HUES48 (cell line): ENCODE data around the gene MINPP1.

Experiments
- H3K27ac ChIP-seq: one replicate; pipeline ENCODE4 v1.7.0; 2013; ENCODE audit warnings: low read depth, low read length, inconsistent platforms
- H3K27me3 ChIP-seq: 2 replicates; pipeline ENCODE4 v1.6.1; 2013; ENCODE audit warnings: mild to moderate bottlenecking, low read length; ENCODE audit not compliant: control insufficient read depth, insufficient read depth
- H3K36me3 ChIP-seq: 2 replicates; pipeline ENCODE4 v1.6.1; 2013; ENCODE audit warnings: low read length; ENCODE audit not compliant: control insufficient read depth, insufficient read depth
- H3K4me1 ChIP-seq: 2 replicates; pipeline ENCODE4 v1.6.1; 2013; ENCODE audit warnings: mild to moderate bottlenecking, low read length; ENCODE audit not compliant: control insufficient read depth, insufficient read depth
- H3K4me3 ChIP-seq: 2 replicates; pipeline ENCODE4 v1.5.1; 2013; ENCODE audit warnings: mild to moderate bottlenecking, low read depth, low read length
- H3K9ac ChIP-seq: 2 replicates; pipeline ENCODE4 v1.6.1; 2013; ENCODE audit warnings: mild to moderate bottlenecking, low read depth, low read length, moderate library complexity
- H3K9me3 ChIP-seq: 2 replicates; pipeline ENCODE4 v1.6.1; 2013; ENCODE audit warnings: low read length; ENCODE audit not compliant: control insufficient read depth, insufficient read depth

The MINPP1 gene

DNA sequence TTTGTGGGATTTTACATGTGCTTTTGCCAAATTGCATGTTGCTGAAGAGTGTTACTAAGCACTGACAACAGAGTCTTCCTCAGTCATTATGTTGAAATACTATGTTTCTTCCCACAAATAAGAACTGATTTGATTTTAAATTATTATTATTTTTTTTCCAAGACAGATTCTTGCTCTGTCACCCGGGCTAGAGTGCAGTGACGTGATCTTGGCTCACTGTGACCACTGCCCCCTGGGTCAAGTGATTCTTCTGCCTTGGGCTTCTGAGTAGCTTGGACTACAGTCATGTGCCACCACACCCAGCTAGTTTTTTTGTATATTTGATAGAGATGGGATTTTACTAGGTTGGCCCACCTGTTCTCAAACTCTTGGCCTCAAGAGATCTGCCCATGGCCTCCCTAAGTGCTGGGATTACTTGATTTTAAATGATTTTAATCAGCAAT, 42.3 kb downstream of the MINPP1 start:
- Histone ChIP-seq H3K9ac (no peak overlapping the region), H3K36me3 (peaks cover 39% of the 10 kb centered on the region), H3K9me3 (peaks cover 8% of the 10 kb centered on the region), H3K4me3 (no peak overlapping the region), H3K27ac (no peak overlapping the region), H3K27me3 (no peaks in the 10 kb centered on the region), H3K4me1 (peaks cover 32% of the 10 kb centered on the region)

DNA sequence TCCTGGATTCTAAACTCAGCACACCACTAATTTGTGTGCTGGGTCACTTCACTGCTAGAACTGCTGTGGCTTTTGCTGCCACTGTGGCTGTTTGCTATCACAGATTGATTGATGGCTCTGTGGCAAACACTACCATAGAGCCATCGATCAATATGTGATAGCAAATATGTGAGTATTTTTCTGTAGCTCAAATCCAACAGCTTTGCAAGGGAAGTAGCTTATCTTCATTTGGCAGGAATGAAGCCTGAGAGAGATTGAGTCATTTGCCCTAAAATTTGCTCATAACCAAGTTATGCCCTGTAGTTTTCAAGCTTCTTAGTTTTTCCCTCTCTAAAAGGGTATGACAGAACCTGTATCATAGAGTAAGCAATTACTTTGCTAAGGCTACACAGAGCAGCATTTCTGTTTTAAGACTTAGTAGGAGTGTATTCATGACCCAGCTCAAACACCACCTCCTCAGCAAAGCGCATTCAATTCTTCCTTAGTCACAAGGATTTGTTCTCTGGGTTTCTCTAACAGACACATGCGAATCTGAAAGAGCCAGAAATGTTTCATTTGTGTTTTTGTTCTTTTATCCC, 43.1 kb downstream of the MINPP1 start:
- Histone ChIP-seq H3K27me3 (no peaks in the 10 kb centered on the region), H3K9ac (no peak overlapping the region), H3K4me3 (no peak overlapping the region), H3K4me1 (peaks cover 32% of the 10 kb centered on the region), H3K36me3 (peaks cover 40% of the 10 kb centered on the region), H3K27ac (peak overlapping the region; percentile 29), H3K9me3 (peaks cover 4% of the 10 kb centered on the region)

DNA sequence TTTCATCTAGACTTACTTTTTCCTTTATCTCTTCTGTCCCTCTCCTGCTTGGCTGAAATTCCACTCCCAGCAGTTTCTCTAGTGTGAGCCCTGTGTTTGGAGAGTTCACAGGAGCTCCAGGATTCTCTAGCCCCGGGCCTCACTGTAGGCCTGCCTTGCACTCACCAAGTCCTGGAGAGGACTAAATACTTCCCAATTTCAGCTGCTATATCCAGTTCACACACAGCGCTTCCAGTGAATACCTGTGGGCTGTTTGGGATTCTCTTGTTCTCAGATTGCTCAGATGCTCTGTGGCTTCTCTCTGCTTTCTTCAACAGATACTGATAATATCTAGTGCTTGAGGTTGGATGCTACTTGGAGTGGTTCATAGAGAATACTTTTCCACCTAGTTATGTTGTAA, 46.0 kb downstream of the MINPP1 start:
- H3K4me1 ChIP-seq: peaks cover 32% of the 10 kb centered on the region
- no peaks in the 10 kb centered on the region for H3K27me3 ChIP-seq
- no peak overlapping the region for H3K4me3 ChIP-seq
- peaks cover 30% of the 10 kb centered on the region for H3K36me3 ChIP-seq
- peak overlapping the region; percentile 32 for H3K27ac ChIP-seq
- H3K9ac ChIP-seq: no peak overlapping the region
- H3K9me3 ChIP-seq: no peaks in the 10 kb centered on the region

DNA sequence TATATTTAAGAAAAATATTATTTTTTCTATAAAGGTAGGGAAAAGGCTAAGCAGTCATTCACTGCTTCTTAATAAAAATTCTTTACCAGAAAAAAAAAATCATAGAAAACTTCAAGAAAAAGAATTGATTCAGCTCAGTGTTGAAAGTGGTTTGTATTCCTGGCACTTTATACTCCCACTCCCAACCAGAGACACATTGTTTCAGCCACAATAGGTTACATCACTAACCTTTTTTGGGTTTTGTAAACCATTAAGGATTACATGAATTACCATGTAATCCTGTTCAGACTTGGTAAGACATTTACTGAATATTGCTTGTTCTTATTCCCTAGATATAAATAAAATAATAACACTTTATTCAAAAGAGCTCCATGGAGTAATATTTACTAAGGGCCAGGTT, 46.6 kb downstream of the MINPP1 start:
- Histone ChIP-seq H3K36me3 (peaks cover 27% of the 10 kb centered on the region), H3K9ac (no peak overlapping the region), H3K4me3 (no peak overlapping the region), H3K27ac (no peak overlapping the region), H3K9me3 (no peaks in the 10 kb centered on the region), H3K4me1 (peaks cover 32% of the 10 kb centered on the region), H3K27me3 (no peaks in the 10 kb centered on the region)

DNA sequence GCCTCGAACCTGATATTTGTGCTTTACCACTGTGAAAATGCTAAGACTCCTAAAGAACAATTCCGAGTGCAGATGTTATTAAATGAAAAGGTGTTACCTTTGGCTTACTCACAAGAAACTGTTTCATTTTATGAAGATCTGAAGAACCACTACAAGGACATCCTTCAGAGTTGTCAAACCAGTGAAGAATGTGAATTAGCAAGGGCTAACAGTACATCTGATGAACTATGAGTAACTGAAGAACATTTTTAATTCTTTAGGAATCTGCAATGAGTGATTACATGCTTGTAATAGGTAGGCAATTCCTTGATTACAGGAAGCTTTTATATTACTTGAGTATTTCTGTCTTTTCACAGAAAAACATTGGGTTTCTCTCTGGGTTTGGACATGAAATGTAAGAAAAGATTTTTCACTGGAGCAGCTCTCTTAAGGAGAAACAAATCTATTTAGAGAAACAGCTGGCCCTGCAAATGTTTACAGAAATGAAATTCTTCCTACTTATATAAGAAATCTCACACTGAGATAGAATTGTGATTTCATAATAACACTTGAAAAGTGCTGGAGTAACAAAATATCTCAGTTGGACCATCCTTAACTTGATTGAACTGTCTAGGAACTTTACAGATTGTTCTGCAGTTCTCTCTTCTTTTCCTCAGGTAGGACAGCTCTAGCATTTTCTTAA, 47.7 kb downstream of the MINPP1 start:
- H3K4me3 ChIP-seq: no peak overlapping the region
- H3K27ac ChIP-seq: no peak overlapping the region
- H3K36me3 ChIP-seq: peaks cover 17% of the 10 kb centered on the region
- H3K9ac ChIP-seq: no peak overlapping the region
- no peaks in the 10 kb centered on the region for H3K27me3 ChIP-seq
- no peaks in the 10 kb centered on the region for H3K9me3 ChIP-seq
- peaks cover 31% of the 10 kb centered on the region for H3K4me1 ChIP-seq

DNA sequence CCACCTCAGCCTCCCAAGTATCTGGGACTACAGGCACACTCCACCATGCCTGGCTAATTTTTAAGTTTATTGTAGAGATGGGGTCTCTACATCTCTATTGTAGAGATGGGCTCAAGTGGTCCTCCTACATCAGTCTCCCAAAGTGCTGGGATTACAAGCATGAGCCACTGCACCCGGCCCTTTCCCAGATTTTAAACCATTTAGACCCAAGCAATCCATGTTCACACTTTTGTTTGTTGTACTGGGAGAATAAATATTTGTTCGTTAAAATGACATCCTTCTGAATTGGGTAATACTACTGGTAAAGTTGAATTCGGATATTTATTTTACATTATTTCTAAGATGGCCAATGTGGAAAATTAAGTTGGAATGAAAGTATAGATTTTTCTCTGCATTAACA, 52.7 kb downstream of the MINPP1 start:
- Histone ChIP-seq H3K4me1 (peaks cover 19% of the 10 kb centered on the region), H3K9me3 (peaks cover 4% of the 10 kb centered on the region; the same call in 1 of the 2 replicates), H3K4me3 (no peak overlapping the region), H3K9ac (no peak overlapping the region), H3K27me3 (no peaks in the 10 kb centered on the region), H3K27ac (no peak overlapping the region), H3K36me3 (peaks cover 8% of the 10 kb centered on the region)

DNA sequence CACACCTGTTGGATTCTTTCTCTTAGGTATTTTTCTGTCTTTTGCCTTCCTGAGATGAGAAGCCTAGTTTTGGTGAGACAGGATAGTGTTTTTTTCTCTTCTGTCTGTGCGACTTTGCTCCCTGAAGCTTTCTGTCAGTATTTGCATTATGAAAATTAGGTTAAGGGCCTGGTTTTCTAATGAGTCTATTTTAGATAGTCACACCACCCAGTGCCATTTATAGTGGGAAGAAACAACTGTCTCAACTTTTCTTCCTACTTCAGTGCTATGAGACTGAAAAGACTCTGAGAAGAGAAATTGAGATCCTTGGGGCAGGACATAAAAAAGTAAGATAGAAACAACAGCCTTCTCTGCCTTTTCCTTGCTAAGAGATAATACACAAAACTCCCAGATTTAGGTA, 53.6 kb downstream of the MINPP1 start:
- H3K27ac ChIP-seq: peak overlapping the region; percentile 80
- H3K4me1 ChIP-seq: peaks cover 19% of the 10 kb centered on the region
- no peak overlapping the region for H3K4me3 ChIP-seq
- no peaks in the 10 kb centered on the region for H3K36me3 ChIP-seq
- H3K27me3 ChIP-seq: no peaks in the 10 kb centered on the region
- peaks cover 12% of the 10 kb centered on the region; the same call in 1 of the 2 replicates for H3K9me3 ChIP-seq
- H3K9ac ChIP-seq: no peak overlapping the region

DNA sequence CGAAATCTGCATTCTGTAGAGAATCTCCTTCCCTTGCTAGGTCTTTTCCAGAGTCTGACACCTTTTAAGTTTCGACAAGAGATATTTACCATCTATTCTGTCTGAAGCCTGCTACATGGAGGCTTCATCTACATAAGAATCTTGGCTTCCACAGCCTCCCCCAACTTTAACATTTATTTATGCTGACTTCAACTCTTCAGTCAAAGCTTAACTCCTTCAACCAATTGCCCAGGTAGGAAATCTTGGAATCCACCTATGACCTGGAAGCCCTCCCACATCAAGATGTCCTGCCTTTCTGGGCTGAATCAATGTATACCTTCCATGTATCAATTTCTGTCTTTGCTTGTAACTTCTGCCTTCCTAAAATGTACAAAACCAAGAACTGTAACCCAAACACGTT, 54.7 kb downstream of the MINPP1 start:
- Histone ChIP-seq H3K4me3 (0 out of 2 replicates have a peak overlapping the region, but pooled peaks have one; percentile 7), H3K27ac (peak overlapping the region; percentile 80), H3K9ac (no peak overlapping the region), H3K4me1 (peaks cover 19% of the 10 kb centered on the region), H3K27me3 (no peaks in the 10 kb centered on the region), H3K9me3 (peaks cover 12% of the 10 kb centered on the region; the same call in 1 of the 2 replicates), H3K36me3 (no peaks in the 10 kb centered on the region)

DNA sequence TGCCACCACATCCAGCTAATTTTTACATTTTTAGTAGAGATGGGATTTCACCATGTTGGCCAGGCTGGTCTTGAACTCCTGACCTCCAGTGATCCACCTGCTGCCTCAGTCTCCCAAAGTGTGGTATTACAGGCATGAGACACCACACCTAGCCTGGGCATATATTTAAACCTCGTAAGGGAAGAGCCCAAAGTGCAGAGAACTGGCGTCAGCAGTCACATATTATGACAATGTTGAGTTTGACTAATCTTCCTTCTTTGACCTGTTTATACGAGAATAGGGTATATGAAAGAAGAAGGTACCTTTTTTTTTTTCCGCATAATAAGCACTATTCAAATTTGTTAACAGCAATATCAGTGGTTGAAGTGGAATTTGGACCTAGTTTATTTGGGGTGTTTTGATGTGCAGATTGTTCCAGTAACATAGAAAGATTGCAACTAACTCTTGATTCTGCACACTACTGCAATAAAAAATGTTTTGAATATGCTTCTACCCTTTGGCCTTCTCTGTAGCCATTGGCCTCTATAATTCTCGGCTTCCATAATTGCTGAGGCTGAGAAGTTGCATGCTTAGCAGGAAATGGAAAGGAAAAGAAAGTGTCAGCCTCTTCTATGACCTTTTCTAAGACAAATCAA, 55.9 kb downstream of the MINPP1 start:
- H3K9me3 ChIP-seq: peaks cover 12% of the 10 kb centered on the region; the same call in 1 of the 2 replicates
- H3K9ac ChIP-seq: no peak overlapping the region
- no peaks in the 10 kb centered on the region for H3K27me3 ChIP-seq
- H3K4me3 ChIP-seq: no peak overlapping the region
- peaks cover 19% of the 10 kb centered on the region for H3K4me1 ChIP-seq
- no peak overlapping the region for H3K27ac ChIP-seq
- no peaks in the 10 kb centered on the region for H3K36me3 ChIP-seq

DNA sequence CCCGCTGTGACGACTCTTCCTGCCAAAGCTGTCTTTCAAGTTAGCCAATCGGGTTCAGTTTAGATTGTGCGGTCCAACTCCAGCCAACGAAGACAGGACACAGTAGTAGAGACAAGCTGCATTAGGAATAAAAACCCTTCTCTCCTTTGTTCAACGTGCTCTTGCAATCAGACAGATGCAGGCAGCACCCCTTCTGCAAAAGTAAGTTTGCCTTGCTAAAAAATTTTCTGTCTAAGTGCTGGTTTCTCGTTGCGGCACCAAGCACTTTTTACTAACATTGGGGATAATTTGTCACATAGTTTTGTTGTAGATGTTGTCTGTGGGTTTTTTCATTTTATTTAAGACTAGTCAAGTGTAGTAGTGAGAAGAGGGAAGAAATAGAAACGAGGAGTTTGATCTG, 58.1 kb downstream of the MINPP1 start:
- H3K4me1 ChIP-seq: peaks cover 19% of the 10 kb centered on the region
- H3K27ac ChIP-seq: no peak overlapping the region
- H3K9ac ChIP-seq: no peak overlapping the region
- no peak overlapping the region for H3K4me3 ChIP-seq
- H3K36me3 ChIP-seq: no peaks in the 10 kb centered on the region
- peaks cover 12% of the 10 kb centered on the region; the same call in 1 of the 2 replicates for H3K9me3 ChIP-seq
- H3K27me3 ChIP-seq: no peaks in the 10 kb centered on the region

DNA sequence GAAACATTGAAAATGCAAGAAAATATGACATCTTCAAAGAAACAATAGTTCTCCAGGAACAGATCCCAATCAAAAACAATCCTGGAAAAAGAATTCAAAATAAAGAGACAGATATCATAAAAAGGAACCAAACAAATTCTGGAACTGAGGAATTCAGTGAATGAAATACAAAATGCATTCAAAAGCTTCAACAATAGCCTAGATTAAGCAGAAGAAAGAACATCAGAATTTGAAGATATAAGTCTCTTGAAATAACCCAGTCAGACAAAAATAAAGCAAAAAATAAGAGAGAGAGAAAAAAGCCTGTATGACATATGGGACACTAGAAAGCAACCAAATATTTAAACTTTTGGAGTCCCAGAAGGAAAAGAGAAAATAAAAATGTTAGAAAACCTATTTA, 60.3 kb downstream of the MINPP1 start:
- H3K9ac ChIP-seq: no peak overlapping the region
- H3K27me3 ChIP-seq: no peaks in the 10 kb centered on the region
- no peaks in the 10 kb centered on the region for H3K36me3 ChIP-seq
- H3K4me1 ChIP-seq: peaks cover under 1% of the 10 kb centered on the region; the same call in 1 of the 2 replicates
- H3K4me3 ChIP-seq: no peak overlapping the region
- no peak overlapping the region for H3K27ac ChIP-seq
- peaks cover 12% of the 10 kb centered on the region; the same call in 1 of the 2 replicates for H3K9me3 ChIP-seq
